GM19023 (cell line): Measurements from ENCODE around the gene HOXD8.
A peak's percentile ranks its signal among the peaks of the same experiment; 100 is the strongest.

ENCODE experiments used
- ATAC-seq: cut with Tn5 transposase; IDR thresholded peaks from one replicate; pipeline ENCODE4 v1.9.1; 2021; ENCODE audit warnings: mild to moderate bottlenecking, moderate library complexity; ENCODE audit not compliant: unreplicated experiment

The HOXD8 gene

GRCh38 chr2:176090862-176091261 lies 38.6 kb upstream of the HOXD8 start:
- no peak for ATAC-seq

GRCh38 chr2:176091329-176092258 lies 37.9 kb upstream of the HOXD8 start:
- no peak for ATAC-seq

DNA sequence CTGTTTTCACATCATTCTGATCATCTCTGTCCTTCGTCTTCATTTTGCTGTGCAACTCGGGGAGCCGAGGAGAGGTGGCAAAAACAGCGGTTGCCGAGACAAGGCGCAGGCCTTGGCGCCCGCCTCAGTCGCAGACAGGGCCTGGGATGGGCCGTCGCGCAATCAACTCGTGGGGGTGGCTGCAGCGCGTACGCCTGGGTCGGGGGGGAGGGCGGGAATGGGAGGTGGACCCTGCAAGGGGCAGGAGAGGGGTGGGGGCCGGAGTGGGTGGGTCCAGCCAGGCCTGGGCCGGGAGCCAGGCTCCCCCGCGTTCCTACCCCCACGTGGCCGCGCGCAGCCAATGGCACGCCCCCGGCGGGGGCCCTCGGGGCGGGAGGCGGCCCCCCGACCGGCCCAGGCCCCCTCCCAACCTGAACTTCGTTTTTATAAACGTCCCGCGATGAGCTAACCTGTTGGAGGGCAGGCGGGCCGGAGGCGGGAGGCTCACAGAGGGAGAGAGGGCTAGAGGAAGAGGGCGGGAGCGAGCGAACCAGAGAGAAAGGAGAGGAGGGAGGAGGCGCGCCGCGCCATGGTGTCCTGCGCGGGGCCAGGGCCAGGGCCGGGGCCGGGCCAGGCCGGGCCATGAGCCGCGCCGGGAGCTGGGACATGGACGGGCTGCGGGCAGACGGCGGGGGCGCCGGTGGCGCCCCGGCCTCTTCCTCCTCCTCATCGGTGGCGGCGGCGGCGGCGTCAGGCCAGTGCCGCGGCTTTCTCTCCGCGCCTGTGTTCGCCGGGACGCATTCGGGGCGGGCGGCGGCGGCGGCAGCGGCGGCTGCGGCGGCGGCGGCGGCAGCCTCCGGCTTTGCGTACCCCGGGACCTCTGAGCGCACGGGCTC lies 37.0 kb upstream of the HOXD8 start, which contains the start of gene HOXD13:
TSS of gene HOXD13 (plus strand) at position 452 of the 875 bp plus-strand sequence. CDS start at position 622, 170 bp downstream.
- no peak for ATAC-seq

- ATAC-seq = no peak
Observed at GRCh38 chr2:176093145-176093897, 36.2 kb upstream of the HOXD8 start.

- no peak for ATAC-seq
Observed at GRCh38 chr2:176093898-176094249, 35.6 kb upstream of the HOXD8 start.

DNA sequence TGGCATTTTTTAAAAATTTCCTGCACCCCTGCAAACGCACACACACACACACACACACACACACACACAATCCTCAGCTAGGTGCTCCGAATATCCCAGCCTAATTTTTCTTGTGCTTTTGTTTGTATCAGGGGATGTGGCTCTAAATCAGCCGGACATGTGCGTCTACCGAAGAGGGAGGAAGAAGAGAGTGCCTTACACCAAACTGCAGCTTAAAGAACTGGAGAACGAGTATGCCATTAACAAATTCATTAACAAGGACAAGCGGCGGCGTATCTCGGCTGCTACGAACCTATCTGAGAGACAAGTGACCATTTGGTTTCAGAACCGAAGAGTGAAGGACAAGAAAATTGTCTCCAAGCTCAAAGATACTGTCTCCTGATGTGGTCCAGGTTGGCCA lies 35.2 kb upstream of the HOXD8 start:
- ATAC-seq = no peak

DNA sequence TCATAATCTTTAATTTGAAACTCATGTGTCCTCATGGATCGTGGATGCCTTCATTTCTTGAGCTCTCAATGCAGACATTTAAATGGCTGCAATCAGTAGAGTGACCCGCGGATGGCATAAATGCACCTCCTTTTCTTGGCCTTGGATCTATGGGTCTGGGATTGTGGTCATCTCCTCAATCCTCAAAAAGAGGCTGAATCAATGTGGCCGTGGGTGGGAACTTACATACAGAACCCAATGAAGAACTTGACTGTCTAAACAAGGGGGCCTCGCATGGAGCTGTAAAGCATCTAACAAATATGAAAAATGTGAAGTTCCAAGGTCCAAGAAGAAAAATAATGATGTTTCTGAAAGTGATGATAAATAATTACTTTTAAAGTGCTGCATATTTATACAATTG lies 34.1 kb upstream of the HOXD8 start:
- no peak for ATAC-seq

GRCh38 chr2:176096243-176096985 lies 33.1 kb upstream of the HOXD8 start:
- ATAC-seq = no peak

DNA sequence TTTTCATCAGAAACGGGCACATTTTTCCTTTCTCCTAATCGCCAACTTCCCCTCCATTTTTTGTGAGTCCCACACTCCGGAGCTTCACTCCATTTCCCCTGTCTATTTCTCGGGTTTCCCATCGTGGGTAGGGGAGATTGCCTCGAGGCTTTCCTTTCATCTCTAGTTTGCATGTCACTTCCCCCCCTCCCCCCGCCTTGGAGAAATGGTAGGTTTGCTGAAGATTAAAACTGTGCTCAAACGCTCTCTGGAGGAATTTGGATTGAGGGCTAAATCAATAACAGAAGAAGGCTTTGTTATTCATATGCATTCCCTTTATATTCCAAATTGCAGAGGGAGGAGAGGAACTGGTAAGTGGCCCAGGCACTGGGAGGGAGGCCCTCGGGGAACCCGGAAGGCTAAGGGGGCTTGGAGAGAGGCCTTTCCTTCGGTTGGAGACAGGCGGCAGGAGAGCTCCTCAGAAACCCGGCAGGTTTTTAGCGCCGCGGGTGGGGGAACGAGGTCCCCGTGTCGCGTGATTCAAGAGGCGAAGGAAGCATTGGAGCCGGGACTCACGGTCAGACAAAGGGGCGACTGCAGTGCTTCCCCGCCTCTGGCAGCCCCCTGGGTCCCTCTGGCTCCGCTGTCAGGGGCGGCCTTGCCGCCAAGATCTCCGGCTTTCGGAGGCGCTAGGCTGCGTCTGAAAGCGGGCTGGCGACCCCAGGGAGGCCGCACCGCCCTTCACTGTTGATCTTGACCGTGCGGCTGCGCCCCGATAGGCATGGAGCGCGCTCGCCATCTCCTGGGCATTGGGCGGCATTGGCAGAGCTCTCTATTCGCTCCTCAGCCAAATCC lies 32.3 kb upstream of the HOXD8 start:
- peak; percentile 93 for ATAC-seq

GRCh38 chr2:176097820-176098365 lies 31.6 kb upstream of the HOXD8 start:
- no peak for ATAC-seq

- ATAC-seq = no peak
Observed at GRCh38 chr2:176098366-176099158, 30.9 kb upstream of the HOXD8 start.

GRCh38 chr2:176099159-176099727 lies 30.3 kb upstream of the HOXD8 start:
- no peak for ATAC-seq

GRCh38 chr2:176099728-176100546 lies 29.6 kb upstream of the HOXD8 start, which contains the start of gene HOXD12:
Gene HOXD12, plus strand, starts transcription at chr2:176099795. Its CDS starts 7 bp downstream, at chr2:176099802.
- ATAC-seq = no peak

- no peak for ATAC-seq
Observed at GRCh38 chr2:176100547-176101140, 28.9 kb upstream of the HOXD8 start.

DNA sequence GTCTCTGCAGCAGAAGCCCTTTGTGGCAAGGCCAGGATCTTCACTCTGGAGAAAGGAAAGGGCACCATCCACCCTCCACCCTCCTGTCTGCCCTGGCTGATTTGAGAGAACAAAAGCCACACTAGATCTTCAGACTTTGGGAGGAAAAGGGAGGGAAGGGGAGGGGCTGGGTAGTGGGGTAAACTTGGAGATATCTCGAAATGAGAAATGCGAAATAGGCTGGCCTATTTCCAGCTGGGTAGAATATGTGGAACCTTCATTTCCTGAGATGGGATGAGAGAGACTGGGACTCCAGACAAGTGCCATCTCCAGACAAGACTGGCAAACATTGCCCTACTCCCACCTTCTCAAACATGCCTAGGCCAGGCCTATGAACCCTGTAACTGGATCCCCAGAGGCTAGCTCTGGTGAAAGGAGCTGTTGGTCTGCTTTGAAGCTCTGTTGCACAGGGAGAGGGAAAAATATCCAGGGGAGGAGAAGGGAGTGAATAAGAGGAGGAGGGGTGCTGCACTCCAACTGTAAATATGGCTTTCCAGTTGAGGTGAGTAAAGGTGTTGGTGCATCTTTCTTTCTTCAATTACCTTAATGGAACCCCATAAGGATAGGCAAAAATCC lies 28.2 kb upstream of the HOXD8 start:
- no peak for ATAC-seq

GRCh38 chr2:176101842-176102241 lies 27.7 kb upstream of the HOXD8 start:
- ATAC-seq = no peak
